Keratinocyte (primary cell): ENCODE results near the gene GRAMD1B. TPM values are rescaled to one million over a fixed set of nuclear protein-coding genes. Genes with fewer than 3 reads are reported as not detected.

Experiments used
- DNase-seq: peaks from one replicate; pipeline ENCODE4 v3.0.0-alpha.2; 2011; ENCODE audit warnings: low read depth, missing footprints, low spot score
- FAIRE-seq: peaks from 2 replicates; lab custom pipeline; 2011; peaks lifted over from hg19 to GRCh38; lab: Jason Lieb, UNC
- H2AFZ ChIP-seq: 2 replicates; pipeline ENCODE4 v1.6.0; 2012; ENCODE audit warnings: low read length, control low read depth, inconsistent platforms; ENCODE audit not compliant: control insufficient read depth
- H3K27ac ChIP-seq: 2 replicates; pipeline ENCODE4 v1.5.1; 2011; ENCODE audit warnings: low read length; ENCODE audit not compliant: control insufficient read depth, insufficient read depth
- H3K27me3 ChIP-seq: 3 replicates; pipeline ENCODE4 v1.6.0; 2011; ENCODE audit warnings: low read length; ENCODE audit not compliant: control insufficient read depth, insufficient read depth; ENCODE audit errors: extremely low read depth
- H3K36me3 ChIP-seq, 2 experiments: 2 replicates in 1 of 2; 3 replicates in 1 of 2; pipeline ENCODE4 v1.5.1; 2011; ENCODE audit warnings: low read length in 2 of 2, mild to moderate bottlenecking in 1 of 2; ENCODE audit not compliant: control insufficient read depth in 2 of 2, insufficient read depth in 2 of 2; ENCODE audit errors: extremely low read depth in 1 of 2
- H3K4me1 ChIP-seq: 3 replicates; pipeline ENCODE4 v1.5.1; 2011; ENCODE audit warnings: low read length; ENCODE audit not compliant: control insufficient read depth, insufficient read depth; ENCODE audit errors: extremely low read depth
- H3K4me2 ChIP-seq: 3 replicates; pipeline ENCODE4 v1.6.0; 2011; ENCODE audit warnings: low read depth, low read length; ENCODE audit not compliant: control insufficient read depth, insufficient read depth; ENCODE audit errors: extremely low read depth
- H3K4me3 ChIP-seq, 3 experiments: fragments of 200-600 bp in 1 of 3; sonication (generic) in 1 of 3; 2 replicates in 2 of 3; 3 replicates in 1 of 3; pipeline ENCODE4 v1.5.1; 2011 to 2016; ENCODE audit warnings: low read length in 3 of 3, mild to moderate bottlenecking in 3 of 3, control low read depth in 2 of 3, inconsistent platforms in 1 of 3, low read depth in 1 of 3, mixed read lengths in 1 of 3, mixed run types in 1 of 3, moderate library complexity in 1 of 3; ENCODE audit not compliant: control insufficient read depth in 2 of 3, insufficient read depth in 2 of 3; ENCODE audit errors: extremely low read depth in 1 of 3
- H3K79me2 ChIP-seq: 2 replicates; pipeline ENCODE4 v1.6.0; 2012; ENCODE audit warnings: low read length; ENCODE audit not compliant: control insufficient read depth, insufficient read depth
- H3K9ac ChIP-seq: 3 replicates; pipeline ENCODE4 v1.6.0; 2011; ENCODE audit warnings: low read length; ENCODE audit not compliant: control insufficient read depth, insufficient read depth; ENCODE audit errors: extremely low read depth
- H3K9me1 ChIP-seq: 3 replicates; pipeline ENCODE4 v1.6.0; 2011; ENCODE audit warnings: low read length; ENCODE audit not compliant: control insufficient read depth, insufficient read depth; ENCODE audit errors: extremely low read depth
- H3K9me3 ChIP-seq: 2 replicates; pipeline ENCODE4 v1.5.1; 2012; ENCODE audit warnings: low read depth, low read length; ENCODE audit not compliant: control insufficient read depth
- H4K20me1 ChIP-seq: 3 replicates; pipeline ENCODE4 v1.6.0; 2011; ENCODE audit warnings: low read length; ENCODE audit not compliant: control insufficient read depth, insufficient read depth; ENCODE audit errors: extremely low read depth
- EZH2 ChIP-seq: IDR thresholded peaks from one replicate; pipeline ENCODE4 v1.6.1; 2012; ENCODE audit warnings: inconsistent platforms, mild to moderate bottlenecking, low read length, moderate library complexity
- dilution Hi-C: fragments of 300-500 bp; cut with MboI; formaldehyde crosslinking; loops from one replicate; pipeline ENCODE4 v1.7.0; 2020; ENCODE audit warnings: low sequenced_read_pairs; ENCODE audit not compliant: extremely low pct_ligation_motif_present
- polyA plus RNA-seq, 5 experiments: library from polyadenylated mRNA; depleted of rRNA in 3 of 5; stranded (reverse) in 3 of 5; stranded (forward) in 1 of 5; unstranded in 1 of 5; fragments of >200 nt; gene quantifications; 1 replicate in 1 of 5; 2 replicates in 3 of 5; 3 replicates in 1 of 5; pipeline versions ENCODE4 v1.2.1 to v1.2.3, GENCODE V29; 2011 to 2012; ENCODE audit warnings: missing spikeins in 2 of 5, low read depth in 1 of 5, low replicate concordance in 1 of 5
- TF ChIP-seq, protein P1 (sequence below), 3 experiments: IDR thresholded peaks in 1 of 3; conservative IDR thresholded peaks in 1 of 3; optimal IDR thresholded peaks in 1 of 3; 2 replicates in 2 of 3; 3 replicates in 1 of 3; pipeline versions ENCODE3 to v1.5.1; 2011; ENCODE audit warnings: low read length in 3 of 3, mild to moderate bottlenecking in 3 of 3, moderate library complexity in 2 of 3, control low read depth in 1 of 3, inconsistent platforms in 1 of 3; ENCODE audit not compliant: insufficient read depth in 2 of 3; ENCODE audit errors: extremely low read depth in 1 of 3

Gene GRAMD1B
- polyA plus RNA-seq, 1 donor (not counting 4 experiments of a cell fraction or from before 2014, with no cell fraction given) = 0.04 TPM

GRCh38 chr11:123556633-123557032 is 126.6 kb downstream of the GRAMD1B start:
- Histone ChIP-seq H3K4me1 (peaks cover 2% of the 10 kb centered on the region), H3K9me3 (no peaks in the 10 kb centered on the region), H3K27me3 (peaks cover 29% of the 10 kb centered on the region), H3K9me1 (no peaks in the 10 kb centered on the region), H3K4me2 (no peak overlapping the region), H3K36me3 (no peaks in the 10 kb centered on the region), H4K20me1 (no peaks in the 10 kb centered on the region), H3K4me3 (no peak overlapping the region), H2AFZ (no peak overlapping the region), H3K27ac (no peak overlapping the region), H3K79me2 (no peaks in the 10 kb centered on the region), H3K9ac (no peak overlapping the region)
- FAIRE-seq (no peak), DNase-seq (no peak)
- dilution Hi-C loops = no loop called here
- TF ChIP-seq, protein P1, sequence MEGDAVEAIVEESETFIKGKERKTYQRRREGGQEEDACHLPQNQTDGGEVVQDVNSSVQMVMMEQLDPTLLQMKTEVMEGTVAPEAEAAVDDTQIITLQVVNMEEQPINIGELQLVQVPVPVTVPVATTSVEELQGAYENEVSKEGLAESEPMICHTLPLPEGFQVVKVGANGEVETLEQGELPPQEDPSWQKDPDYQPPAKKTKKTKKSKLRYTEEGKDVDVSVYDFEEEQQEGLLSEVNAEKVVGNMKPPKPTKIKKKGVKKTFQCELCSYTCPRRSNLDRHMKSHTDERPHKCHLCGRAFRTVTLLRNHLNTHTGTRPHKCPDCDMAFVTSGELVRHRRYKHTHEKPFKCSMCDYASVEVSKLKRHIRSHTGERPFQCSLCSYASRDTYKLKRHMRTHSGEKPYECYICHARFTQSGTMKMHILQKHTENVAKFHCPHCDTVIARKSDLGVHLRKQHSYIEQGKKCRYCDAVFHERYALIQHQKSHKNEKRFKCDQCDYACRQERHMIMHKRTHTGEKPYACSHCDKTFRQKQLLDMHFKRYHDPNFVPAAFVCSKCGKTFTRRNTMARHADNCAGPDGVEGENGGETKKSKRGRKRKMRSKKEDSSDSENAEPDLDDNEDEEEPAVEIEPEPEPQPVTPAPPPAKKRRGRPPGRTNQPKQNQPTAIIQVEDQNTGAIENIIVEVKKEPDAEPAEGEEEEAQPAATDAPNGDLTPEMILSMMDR (optimal IDR thresholded peaks at IDR 0.05 in 1 of 3, IDR thresholded peaks at IDR 0.05 in 1 of 3, conservative IDR thresholded peaks at IDR 0.05 in 1 of 3; ENCODE audit: extremely low read depth in 1 of 3, insufficient read depth in 2 of 3, low read length in 3 of 3) = no peak
- no peak for TF ChIP-seq EZH2

DNA sequence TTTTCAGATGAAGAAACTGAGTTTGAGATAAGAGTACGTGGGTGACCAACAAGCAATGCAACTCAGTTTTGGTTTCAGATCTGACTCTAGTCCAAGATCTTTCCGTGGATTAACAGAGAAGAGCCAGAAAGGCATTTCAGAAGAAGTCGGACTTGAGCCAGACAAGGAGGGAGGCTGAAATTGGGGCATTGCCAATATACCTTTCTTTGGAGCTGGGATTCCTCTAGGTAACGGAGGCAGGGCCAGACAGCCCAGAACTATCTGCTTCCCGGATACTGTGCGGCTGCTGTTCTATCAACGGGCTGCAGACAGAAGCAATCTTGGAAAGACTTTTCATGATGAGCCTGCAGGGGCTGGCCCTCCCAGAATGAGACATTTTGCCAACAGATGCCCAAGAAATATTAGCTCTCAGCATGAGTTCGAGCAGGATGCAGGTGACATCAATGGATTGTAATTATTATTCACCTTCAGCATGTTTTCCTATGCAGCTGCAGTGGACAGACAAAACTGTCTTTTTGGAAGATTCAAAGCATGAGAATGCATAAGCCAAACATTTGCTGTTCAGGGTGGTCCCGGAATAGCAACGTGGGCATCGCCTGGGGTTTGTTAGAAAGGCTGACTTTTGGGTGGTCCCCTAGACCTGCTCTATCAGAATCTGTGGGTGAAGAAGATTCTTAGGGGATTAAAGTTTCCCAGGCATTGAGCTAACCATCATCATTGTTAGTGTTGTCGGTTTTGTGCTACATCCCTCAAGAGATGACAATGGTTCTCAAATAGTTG is 128.7 kb downstream of the GRAMD1B start:
- no peak overlapping the region for H3K27ac ChIP-seq
- dilution Hi-C loops = no loop called here
- H3K79me2 ChIP-seq = no peaks in the 10 kb centered on the region
- peaks cover 35% of the 10 kb centered on the region for H3K27me3 ChIP-seq
- DNase-seq (no peak), FAIRE-seq (no peak)
- H3K9me3 ChIP-seq = no peaks in the 10 kb centered on the region
- H3K4me2 ChIP-seq = no peak overlapping the region
- no peak overlapping the region for H2AFZ ChIP-seq
- H3K36me3 ChIP-seq = no peaks in the 10 kb centered on the region
- TF ChIP-seq, protein P1 (optimal IDR thresholded peaks at IDR 0.05 in 1 of 3, IDR thresholded peaks at IDR 0.05 in 1 of 3, conservative IDR thresholded peaks at IDR 0.05 in 1 of 3; ENCODE audit: extremely low read depth in 1 of 3, insufficient read depth in 2 of 3, low read length in 3 of 3) = no peak
- no peak for TF ChIP-seq EZH2
- no peak overlapping the region for H3K9ac ChIP-seq
- no peaks in the 10 kb centered on the region for H4K20me1 ChIP-seq
- peaks cover 2% of the 10 kb centered on the region for H3K4me1 ChIP-seq
- H3K9me1 ChIP-seq = no peaks in the 10 kb centered on the region
- H3K4me3 ChIP-seq = no peak overlapping the region
